B cell (primary cell): ENCODE measurements around the gene SPACA5. TPM values are rescaled to one million over a fixed set of nuclear protein-coding genes. Genes with fewer than 3 reads are reported as not detected.
"Not testable (repeated sequence)": the region's sequence is repeated elsewhere in the genome, so short reads cannot be mapped to it uniquely, and the experiment has no call there.

Experiments used
- ATAC-seq: fragments of 200-7000 bp; cut with Tn5 transposase; one replicate; pipeline ENCODE4 v1.10.0; 2021; ENCODE audit warnings: low read depth, mild to moderate bottlenecking, moderate number of reproducible peaks, moderate library complexity
- CTCF ChIA-PET: fragments of 350-600 bp; sonication (Branson Sonifier 250); formaldehyde crosslinking; loops from one replicate; lab custom pipeline; 2021; ENCODE audit warnings: antibody characterized with exemption, inconsistent platforms; lab: Charles Lee
- POLR2A ChIA-PET: fragments of 350-600 bp; sonication (Branson Sonifier 250); formaldehyde crosslinking; loops from one replicate; lab custom pipeline; 2021; ENCODE audit warnings: antibody characterized with exemption; lab: Charles Lee
- DNase-seq: peaks from one replicate; pipeline ENCODE4 v3.0.0; 2013
- H2AFZ ChIP-seq: 2 replicates; pipeline ENCODE4 v1.6.1; 2012; ENCODE audit warnings: mild to moderate bottlenecking, low read depth, low read length; ENCODE audit not compliant: insufficient read depth, poor library complexity, severe bottlenecking
- H3K27ac ChIP-seq, 2 donors: 1 replicate in 1 of 2; 2 replicates in 1 of 2; pipeline ENCODE4 v1.5.1; 2012 to 2013; ENCODE audit warnings: low read length in 2 of 2, mild to moderate bottlenecking in 2 of 2, moderate library complexity in 1 of 2
- H3K27me3 ChIP-seq, 4 experiments: fragments of 200-600 bp in 1 of 4; sonication (generic) in 1 of 4; replicated peaks in 1 of 4; 1 replicate in 2 of 4; 2 replicates in 2 of 4; pipeline versions ENCODE4 v1.6.1 to v1.7.0; 2013 to 2016; ENCODE audit warnings: low read length in 3 of 4, mild to moderate bottlenecking in 2 of 4, mixed read lengths in 1 of 4, moderate library complexity in 1 of 4; ENCODE audit not compliant: insufficient read depth in 4 of 4, control insufficient read depth in 3 of 4; ENCODE audit errors: control extremely low read depth in 1 of 4
- H3K36me3 ChIP-seq, 2 experiments: replicated peaks in 1 of 2; 1 replicate in 1 of 2; 2 replicates in 1 of 2; pipeline versions ENCODE4 v1.6.1 to v1.7.1; 2013; ENCODE audit warnings: low read length in 1 of 2; ENCODE audit not compliant: insufficient read depth in 2 of 2, control insufficient read depth in 1 of 2; ENCODE audit errors: control extremely low read depth in 1 of 2, extremely low read depth in 1 of 2
- H3K4me1 ChIP-seq, 2 donors: fragments of 200-600 bp in 1 of 2; sonication (generic) in 1 of 2; 1 replicate in 1 of 2; 2 replicates in 1 of 2; pipeline versions ENCODE4 v1.5.1 to v1.6.1; 2013 to 2017; ENCODE audit warnings: low read length in 2 of 2; ENCODE audit not compliant: control insufficient read depth in 2 of 2, insufficient read depth in 2 of 2
- H3K4me2 ChIP-seq: replicated peaks from 2 replicates; pipeline ENCODE3; 2012; ENCODE audit warnings: mild to moderate bottlenecking, low read depth, low read length; ENCODE audit not compliant: poor library complexity, severe bottlenecking
- H3K4me3 ChIP-seq, 5 experiments: fragments of 200-600 bp in 1 of 5; sonication (generic) in 1 of 5; 1 replicate in 3 of 5; 2 replicates in 2 of 5; pipeline versions ENCODE4 v1.5.1 to v1.7.0; 2011 to 2016; ENCODE audit warnings: low read length in 4 of 5, mild to moderate bottlenecking in 4 of 5, low read depth in 2 of 5, control low read depth in 1 of 5, moderate library complexity in 1 of 5; ENCODE audit not compliant: insufficient read depth in 1 of 5; ENCODE audit errors: control extremely low read depth in 1 of 5, extremely low read depth in 1 of 5
- H3K79me2 ChIP-seq: fragments of 200-600 bp; sonication (generic); one replicate; pipeline ENCODE4 v1.6.0; 2016; ENCODE audit warnings: low read length; ENCODE audit not compliant: control insufficient read depth, insufficient read depth
- H3K9ac ChIP-seq: fragments of 200-600 bp; sonication (generic); 2 replicates; pipeline ENCODE4 v1.6.1; 2017; ENCODE audit warnings: mild to moderate bottlenecking, low read length, moderate library complexity
- H3K9me3 ChIP-seq, 3 donors: one replicate each; pipeline versions ENCODE4 v1.6.1 to v1.7.1; 2013; ENCODE audit warnings: low read length in 2 of 3; ENCODE audit not compliant: control insufficient read depth in 2 of 3, insufficient read depth in 1 of 3; ENCODE audit errors: control extremely low read depth in 1 of 3
- H4K20me1 ChIP-seq: 2 replicates; pipeline ENCODE4 v1.6.0; 2012; ENCODE audit warnings: mild to moderate bottlenecking, low read length; ENCODE audit not compliant: insufficient read depth, control insufficient read depth, poor library complexity, severe bottlenecking
- H3K27ac Mint-ChIP-seq: one replicate; pipeline ENCODE4 v1.8.0; 2021; ENCODE audit warnings: mixed read lengths
- H3K27me3 Mint-ChIP-seq: one replicate; pipeline ENCODE4 v1.8.0; 2021; ENCODE audit warnings: mixed read lengths
- H3K4me1 Mint-ChIP-seq: one replicate; pipeline ENCODE4 v1.8.0; 2021; ENCODE audit warnings: mixed read lengths
- H3K4me3 Mint-ChIP-seq: one replicate; pipeline ENCODE4 v1.8.0; 2021; ENCODE audit warnings: mixed read lengths
- H3K9me3 Mint-ChIP-seq: one replicate; pipeline ENCODE4 v1.8.0; 2022; ENCODE audit warnings: mixed read lengths; ENCODE audit not compliant: insufficient read depth
- EZH2 ChIP-seq: IDR thresholded peaks from 2 replicates; pipeline ENCODE4 v1.6.1; 2012; ENCODE audit warnings: borderline replicate concordance, low read depth, mild to moderate bottlenecking, moderate library complexity, low read length; ENCODE audit not compliant: insufficient read depth, poor library complexity, severe bottlenecking
- WGBS: methylation state at CpG from one replicate; pipeline ENCODE4 v1.1.5; 2013; ENCODE audit warnings: missing lambda C conversion rate; ENCODE audit not compliant: insufficient coverage; 5-methylcytosine and 5-hydroxymethylcytosine counted together
- intact Hi-C: fragments of 100-400 bp; cut with micrococcal nuclease; formaldehyde crosslinking; loops from one replicate; pipeline ENCODE4 v1.10.0; 2022
- polyA plus RNA-seq: library from polyadenylated mRNA; depleted of rRNA; stranded (reverse); fragments of >200 nt; gene quantifications from 2 replicates; pipeline ENCODE4 v1.2.3, GENCODE V29; 2012
- total RNA-seq, 2 donors: library from RNA; stranded (reverse); fragments of 120-200 nt in 1 of 2; gene quantifications; 1 replicate in 1 of 2; 2 replicates in 1 of 2; pipeline versions ENCODE4 v1.2.3 to v1.2.4, GENCODE V29; 2013 to 2022
- TF ChIP-seq, protein P1 (sequence below): fragments of 200-600 bp; IDR thresholded peaks from one replicate; pipeline ENCODE4 v1.8.0; 2022; ENCODE audit warnings: antibody characterized with exemption, mild to moderate bottlenecking

Gene SPACA5
- total and polyA plus RNA-seq, 2 donors (not counting 1 experiment from before 2014, with no cell fraction given), result not detected

DNA sequence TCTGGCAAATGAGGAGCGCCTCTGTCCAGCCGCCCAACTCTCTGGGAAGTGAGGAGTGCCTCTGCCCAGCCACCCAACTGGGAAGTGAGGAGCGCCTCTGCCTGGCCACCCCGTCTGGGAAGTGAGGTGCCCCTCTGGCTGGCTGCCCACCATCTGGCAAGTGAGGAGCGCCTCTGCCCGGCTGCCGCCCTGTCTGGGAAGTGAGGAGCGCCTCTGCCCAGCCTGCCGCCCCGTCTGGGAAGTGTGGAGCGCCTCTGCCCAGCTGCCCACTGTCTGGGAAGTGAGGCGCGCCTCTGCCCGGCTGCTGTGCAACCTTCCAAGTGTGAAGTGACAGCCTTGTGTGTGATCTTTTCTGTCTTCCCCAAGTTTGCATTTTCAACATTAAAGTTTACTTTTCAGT lies 41.3 kb upstream of the SPACA5 start:
- DNase-seq, H3K9me3 ChIP-seq, POLR2A ChIA-PET, H3K4me2 ChIP-seq, H3K9me3 Mint-ChIP-seq, H3K79me2 ChIP-seq, ATAC-seq, H3K4me3 Mint-ChIP-seq, H2AFZ ChIP-seq, H3K27me3 ChIP-seq, H3K36me3 ChIP-seq, H3K27ac Mint-ChIP-seq, CTCF ChIA-PET, intact Hi-C loops, H3K27ac ChIP-seq, H3K4me1 ChIP-seq, H4K20me1 ChIP-seq, H3K27me3 Mint-ChIP-seq, H3K4me3 ChIP-seq, H3K9ac ChIP-seq: not testable (repeated sequence)
- H3K4me1 Mint-ChIP-seq, result peaks cover 12% of the 10 kb centered on the region
- WGBS, result 90% methylated on average over 2 of the region's 14 CpGs

DNA sequence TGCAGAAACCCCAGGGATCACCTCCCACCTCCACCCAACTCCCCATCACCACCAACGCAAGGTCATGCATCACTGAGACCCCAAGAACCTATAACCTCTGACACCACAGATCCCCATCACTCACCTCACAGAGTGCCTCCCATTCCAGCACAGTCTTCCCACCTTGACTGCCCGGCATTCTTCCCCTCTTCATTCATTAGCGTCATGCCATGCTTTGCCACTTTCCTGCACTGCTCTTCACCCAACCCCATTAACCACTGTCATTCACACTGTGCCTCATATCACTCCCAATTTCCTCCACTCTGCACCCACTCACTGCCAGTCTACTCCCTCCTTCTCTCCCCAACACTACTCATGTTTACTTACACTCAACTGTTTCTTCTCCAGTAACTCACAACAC lies 33.6 kb upstream of the SPACA5 start:
- no peaks in the 10 kb centered on the region for H3K27me3 Mint-ChIP-seq
- intact Hi-C loops, result no loop called here
- H3K4me3 Mint-ChIP-seq, result no peak overlapping the region
- H3K4me1 Mint-ChIP-seq, result no peaks in the 10 kb centered on the region
- H2AFZ ChIP-seq, result no peak overlapping the region
- peaks cover 19% of the 10 kb centered on the region for H3K9me3 Mint-ChIP-seq
- POLR2A ChIA-PET, result no interaction called here
- 93% methylated on average over 3 of the region's 3 CpGs for WGBS
- DNase-seq, result no peak
- H3K27me3 ChIP-seq, result no peaks in the 10 kb centered on the region
- H3K4me2 ChIP-seq, result no peak overlapping the region
- H3K27ac Mint-ChIP-seq, result no peak overlapping the region
- no peak overlapping the region for H3K9ac ChIP-seq
- H3K36me3 ChIP-seq, result peaks cover 0 to 15% of the 10 kb centered on the region in 2 experiments
- H4K20me1 ChIP-seq, result no peaks in the 10 kb centered on the region
- no peak for ATAC-seq
- CTCF ChIA-PET, result no interaction called here
- H3K4me3 ChIP-seq, result no peak overlapping the region
- TF ChIP-seq, protein P1, sequence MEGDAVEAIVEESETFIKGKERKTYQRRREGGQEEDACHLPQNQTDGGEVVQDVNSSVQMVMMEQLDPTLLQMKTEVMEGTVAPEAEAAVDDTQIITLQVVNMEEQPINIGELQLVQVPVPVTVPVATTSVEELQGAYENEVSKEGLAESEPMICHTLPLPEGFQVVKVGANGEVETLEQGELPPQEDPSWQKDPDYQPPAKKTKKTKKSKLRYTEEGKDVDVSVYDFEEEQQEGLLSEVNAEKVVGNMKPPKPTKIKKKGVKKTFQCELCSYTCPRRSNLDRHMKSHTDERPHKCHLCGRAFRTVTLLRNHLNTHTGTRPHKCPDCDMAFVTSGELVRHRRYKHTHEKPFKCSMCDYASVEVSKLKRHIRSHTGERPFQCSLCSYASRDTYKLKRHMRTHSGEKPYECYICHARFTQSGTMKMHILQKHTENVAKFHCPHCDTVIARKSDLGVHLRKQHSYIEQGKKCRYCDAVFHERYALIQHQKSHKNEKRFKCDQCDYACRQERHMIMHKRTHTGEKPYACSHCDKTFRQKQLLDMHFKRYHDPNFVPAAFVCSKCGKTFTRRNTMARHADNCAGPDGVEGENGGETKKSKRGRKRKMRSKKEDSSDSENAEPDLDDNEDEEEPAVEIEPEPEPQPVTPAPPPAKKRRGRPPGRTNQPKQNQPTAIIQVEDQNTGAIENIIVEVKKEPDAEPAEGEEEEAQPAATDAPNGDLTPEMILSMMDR, result no peak
- no peak for TF ChIP-seq EZH2
- no peak overlapping the region for H3K27ac ChIP-seq
- H3K4me1 ChIP-seq, result no peaks in the 10 kb centered on the region
- peaks cover 9 to 39% (median 35%) of the 10 kb centered on the region in 3 donors for H3K9me3 ChIP-seq
- no peaks in the 10 kb centered on the region for H3K79me2 ChIP-seq
